Uterus (tissue), 4 donors: ENCODE measurements around the gene CFAP74. TPM values are rescaled to one million over a fixed set of nuclear protein-coding genes. Genes with fewer than 3 reads are reported as not detected.
"Not testable (repeated sequence)": the region's sequence is repeated elsewhere in the genome, so short reads cannot be mapped to it uniquely, and the experiment has no call there.

Experiments used
- DNase-seq, 2 donors: peaks; one replicate each; pipeline ENCODE4 v3.0.0-alpha.2; 2019 to 2020
- H3K27ac ChIP-seq, 2 donors: fragments of 200-600 bp; sonication (generic); 1 replicate in 1 of 2; 2 replicates in 1 of 2; pipeline ENCODE4 v1.5.1; 2016 to 2018
- H3K27me3 ChIP-seq, 2 donors: fragments of 200-600 bp; sonication (generic); one replicate each; pipeline ENCODE4 v1.5.1; 2018 to 2019; ENCODE audit warnings: control low read depth in 1 of 2
- H3K36me3 ChIP-seq, 2 donors: fragments of 200-600 bp; sonication (generic); one replicate each; pipeline ENCODE4 v1.5.1; 2019; ENCODE audit warnings: control low read depth in 1 of 2
- H3K4me1 ChIP-seq, 2 donors: fragments of 200-600 bp; sonication (generic); one replicate each; pipeline ENCODE4 v1.5.1; 2018 to 2019; ENCODE audit warnings: control low read depth in 1 of 2
- H3K4me3 ChIP-seq, 2 donors: fragments of 200-600 bp; sonication (generic); 1 replicate in 1 of 2; 2 replicates in 1 of 2; pipeline ENCODE4 v1.5.1; 2018 to 2019; ENCODE audit warnings: mild to moderate bottlenecking in 1 of 2
- H3K9me3 ChIP-seq, 2 donors: fragments of 200-600 bp; sonication (generic); one replicate each; pipeline ENCODE4 v1.5.1; 2019; ENCODE audit warnings: control low read depth in 1 of 2
- POLR2A ChIP-seq, 2 donors: fragments of 450-650 bp; IDR thresholded peaks; one replicate each; pipeline ENCODE4 v1.6.1; 2016; ENCODE audit warnings: antibody characterized with exemption in 2 of 2, mild to moderate bottlenecking in 1 of 2, moderate library complexity in 1 of 2
- intact Hi-C: fragments of 100-400 bp; cut with DNase I; formaldehyde crosslinking; loops from one replicate; pipeline ENCODE4 v1.15.1; 2023; ENCODE audit warnings: low total_unique reads
- total RNA-seq, 4 donors: library from RNA; depleted of rRNA in 3 of 4; stranded (reverse); fragments of >200 nt in 3 of 4; gene quantifications; one replicate each; pipeline versions ENCODE4 v1.1.0 to v1.2.4, GENCODE V29; 2014 to 2023
- TF ChIP-seq, protein P1 (sequence below), 4 experiments: fragments of 200-600 bp in 2 of 4; fragments of 450-650 bp in 2 of 4; sonication (generic) in 2 of 4; IDR thresholded peaks; one replicate each; pipeline ENCODE4 v1.5.1; 2016 to 2019; ENCODE audit warnings: antibody characterized with exemption in 4 of 4, mild to moderate bottlenecking in 2 of 4, moderate library complexity in 1 of 4
- donor health status: DM: yes; HTN: yes; CAD: no.

CFAP74 gene
- total RNA-seq, 4 donors from 2014 or later = 0.64 to 1.0 TPM; not detected in 2

DNA sequence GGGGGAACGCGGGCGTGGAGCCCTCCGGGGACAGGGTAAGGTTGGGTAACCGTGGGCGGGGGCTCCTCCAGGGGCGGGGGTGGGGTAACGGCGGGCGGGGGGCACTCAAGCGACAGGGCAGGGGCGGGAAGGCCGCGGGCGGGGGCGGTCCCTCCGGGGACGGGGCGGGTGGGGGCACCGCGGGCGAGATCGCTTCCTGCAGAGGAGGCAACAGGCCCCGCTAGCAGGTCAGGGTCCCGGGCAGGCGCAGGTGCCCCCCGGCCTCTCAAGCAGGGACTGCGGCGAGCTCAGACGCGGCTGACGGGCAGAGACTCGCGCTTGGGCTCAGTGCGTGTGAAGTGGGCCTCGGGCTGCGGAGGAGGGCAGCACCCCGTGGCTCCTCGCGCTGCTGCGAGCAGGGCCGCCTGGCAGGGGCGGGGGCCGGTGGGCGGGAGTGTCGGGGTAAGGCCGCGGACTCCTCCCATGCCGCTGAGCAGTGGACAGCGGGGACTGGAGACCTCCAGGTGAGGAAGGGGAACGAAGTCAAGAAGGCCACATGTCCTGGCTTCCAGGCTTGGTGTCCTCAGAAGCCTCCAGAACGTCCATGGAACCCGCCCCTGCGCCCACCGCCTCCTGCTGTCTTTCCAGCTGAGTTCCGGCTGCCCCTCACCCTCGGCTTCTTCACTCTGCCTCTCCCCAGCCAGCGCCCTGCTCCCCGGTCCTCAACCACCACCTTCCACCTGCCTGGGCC lies 112.1 kb downstream of the CFAP74 start:
- H3K4me1 ChIP-seq = peaks cover 10 to 19% of the 10 kb centered on the region in 2 donors
- DNase-seq = peak; percentile 71 to 76
- intact Hi-C loops = no loop called here
- no peaks in the 10 kb centered on the region for H3K27me3 ChIP-seq
- H3K36me3 ChIP-seq = no peaks in the 10 kb centered on the region
- H3K9me3 ChIP-seq = no peaks in the 10 kb centered on the region
- peak overlapping the region; percentile 74 to 93 for H3K4me3 ChIP-seq
- peak overlapping the region; percentile 97 to 99 for H3K27ac ChIP-seq
- peak in 1 of 2 donors; percentile 22 for TF ChIP-seq POLR2A (IDR thresholded peaks at IDR 0.05)
- TF ChIP-seq, protein P1, sequence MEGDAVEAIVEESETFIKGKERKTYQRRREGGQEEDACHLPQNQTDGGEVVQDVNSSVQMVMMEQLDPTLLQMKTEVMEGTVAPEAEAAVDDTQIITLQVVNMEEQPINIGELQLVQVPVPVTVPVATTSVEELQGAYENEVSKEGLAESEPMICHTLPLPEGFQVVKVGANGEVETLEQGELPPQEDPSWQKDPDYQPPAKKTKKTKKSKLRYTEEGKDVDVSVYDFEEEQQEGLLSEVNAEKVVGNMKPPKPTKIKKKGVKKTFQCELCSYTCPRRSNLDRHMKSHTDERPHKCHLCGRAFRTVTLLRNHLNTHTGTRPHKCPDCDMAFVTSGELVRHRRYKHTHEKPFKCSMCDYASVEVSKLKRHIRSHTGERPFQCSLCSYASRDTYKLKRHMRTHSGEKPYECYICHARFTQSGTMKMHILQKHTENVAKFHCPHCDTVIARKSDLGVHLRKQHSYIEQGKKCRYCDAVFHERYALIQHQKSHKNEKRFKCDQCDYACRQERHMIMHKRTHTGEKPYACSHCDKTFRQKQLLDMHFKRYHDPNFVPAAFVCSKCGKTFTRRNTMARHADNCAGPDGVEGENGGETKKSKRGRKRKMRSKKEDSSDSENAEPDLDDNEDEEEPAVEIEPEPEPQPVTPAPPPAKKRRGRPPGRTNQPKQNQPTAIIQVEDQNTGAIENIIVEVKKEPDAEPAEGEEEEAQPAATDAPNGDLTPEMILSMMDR (IDR thresholded peaks at IDR 0.05) = no peak

DNA sequence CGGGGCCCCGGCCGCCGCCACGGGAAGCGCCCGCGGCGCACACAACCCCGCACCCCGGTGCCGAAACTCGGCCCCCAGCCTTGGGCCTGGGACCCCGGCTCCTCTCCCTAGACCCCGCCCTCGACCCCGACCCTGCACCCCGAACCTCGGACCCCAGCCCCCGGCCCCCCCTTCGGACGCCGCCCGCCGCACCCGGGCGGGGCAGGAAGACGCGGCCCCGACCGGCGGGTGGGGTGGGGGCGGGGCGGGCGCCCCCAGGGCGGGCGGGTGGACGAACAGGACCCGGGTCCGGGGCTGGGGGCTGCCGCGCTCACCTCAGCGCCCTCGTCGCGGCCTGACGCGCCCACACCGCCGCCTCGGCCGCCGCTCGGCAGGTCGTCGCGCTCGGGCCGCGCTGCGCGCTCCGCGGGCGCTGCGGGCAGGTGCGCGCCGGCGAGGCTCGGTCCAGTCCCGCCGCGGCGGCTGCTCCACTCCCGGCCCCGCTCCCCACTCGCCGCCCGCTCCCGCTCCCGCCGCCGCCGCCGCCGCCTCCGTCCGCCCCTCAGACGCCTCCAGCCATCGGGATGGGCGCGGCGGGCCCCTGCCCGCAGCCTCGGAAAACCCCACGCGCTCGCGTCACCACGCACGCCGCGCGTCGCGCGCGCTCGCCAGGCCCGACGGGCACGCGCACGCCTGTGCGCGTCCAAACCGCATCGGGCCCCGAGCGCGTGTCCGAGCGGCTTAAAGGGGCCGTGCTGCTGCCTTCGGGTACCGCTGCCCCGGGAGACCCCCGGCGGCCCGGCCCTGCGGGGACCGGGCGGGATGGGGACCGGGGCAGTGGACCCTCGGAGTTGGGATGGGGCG lies 112.9 kb downstream of the CFAP74 start, which contains the start of gene GNB1:
Gene GNB1 (minus strand): TSS at position 582 of the 843 bp plus-strand sequence. CDS start 65,634 bp downstream, outside the sequence.
- H3K27me3 ChIP-seq = no peaks in the 10 kb centered on the region
- peak; percentile 81 to 92 for DNase-seq
- H3K4me1 ChIP-seq = peaks cover 10 to 19% of the 10 kb centered on the region in 2 donors
- peak; percentile 70 to 94 for TF ChIP-seq POLR2A (IDR thresholded peaks at IDR 0.05)
- TF ChIP-seq, protein P1 (IDR thresholded peaks at IDR 0.05) = peak in 1 of 4 experiments; percentile 15
- H3K9me3 ChIP-seq = no peaks in the 10 kb centered on the region
- H3K4me3 ChIP-seq = peak within 1 kb of the TSS; percentile 74 to 93
- peak within 1 kb of the TSS; percentile 97 to 99 for H3K27ac ChIP-seq
- intact Hi-C loops = no loop called here
- H3K36me3 ChIP-seq = no peaks in the 10 kb centered on the region

DNA sequence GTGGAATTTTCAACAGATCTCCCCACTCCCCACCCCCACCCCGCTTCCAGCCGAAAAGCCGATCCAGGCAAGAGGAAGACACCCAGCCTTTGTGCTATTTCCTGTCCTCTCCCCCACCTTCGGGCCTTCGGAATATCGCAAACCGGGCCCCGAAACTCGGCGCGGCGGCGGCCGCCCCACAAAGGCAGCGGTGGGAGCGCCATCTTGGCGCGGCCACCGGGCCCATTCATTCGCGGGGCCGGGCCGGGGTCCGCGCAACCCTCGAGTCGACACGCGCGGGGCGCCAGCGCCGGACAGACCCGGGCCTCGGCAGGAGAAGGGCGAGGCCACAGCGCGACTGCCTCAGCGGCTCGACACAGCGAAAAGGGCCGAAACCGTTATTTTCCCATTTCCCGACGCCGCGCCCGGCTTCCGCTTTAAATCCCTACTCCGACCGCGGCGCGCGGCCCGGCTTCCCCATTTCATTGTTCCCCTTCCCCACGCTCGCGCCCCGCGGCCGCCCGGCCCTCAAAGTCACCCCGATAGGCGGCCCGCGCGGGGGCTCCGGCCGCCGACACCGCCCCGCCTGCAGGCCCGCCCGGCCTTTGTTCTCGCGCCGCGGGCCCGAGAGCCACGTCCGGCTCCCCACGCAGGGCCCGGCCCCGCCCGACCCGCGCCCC lies 113.6 kb downstream of the CFAP74 start:
- no peak for DNase-seq
- H3K27me3 ChIP-seq = no peaks in the 10 kb centered on the region
- peak in 1 of 2 donors; percentile 13 for TF ChIP-seq POLR2A (IDR thresholded peaks at IDR 0.05)
- TF ChIP-seq, protein P1 (IDR thresholded peaks at IDR 0.05) = no peak
- H3K4me3 ChIP-seq = peak overlapping the region; percentile 74 to 93
- no peaks in the 10 kb centered on the region for H3K9me3 ChIP-seq
- intact Hi-C loops = no loop called here
- peaks cover 8 to 18% of the 10 kb centered on the region in 2 donors for H3K4me1 ChIP-seq
- peak overlapping the region; percentile 97 to 99 for H3K27ac ChIP-seq
- H3K36me3 ChIP-seq = no peaks in the 10 kb centered on the region

DNA sequence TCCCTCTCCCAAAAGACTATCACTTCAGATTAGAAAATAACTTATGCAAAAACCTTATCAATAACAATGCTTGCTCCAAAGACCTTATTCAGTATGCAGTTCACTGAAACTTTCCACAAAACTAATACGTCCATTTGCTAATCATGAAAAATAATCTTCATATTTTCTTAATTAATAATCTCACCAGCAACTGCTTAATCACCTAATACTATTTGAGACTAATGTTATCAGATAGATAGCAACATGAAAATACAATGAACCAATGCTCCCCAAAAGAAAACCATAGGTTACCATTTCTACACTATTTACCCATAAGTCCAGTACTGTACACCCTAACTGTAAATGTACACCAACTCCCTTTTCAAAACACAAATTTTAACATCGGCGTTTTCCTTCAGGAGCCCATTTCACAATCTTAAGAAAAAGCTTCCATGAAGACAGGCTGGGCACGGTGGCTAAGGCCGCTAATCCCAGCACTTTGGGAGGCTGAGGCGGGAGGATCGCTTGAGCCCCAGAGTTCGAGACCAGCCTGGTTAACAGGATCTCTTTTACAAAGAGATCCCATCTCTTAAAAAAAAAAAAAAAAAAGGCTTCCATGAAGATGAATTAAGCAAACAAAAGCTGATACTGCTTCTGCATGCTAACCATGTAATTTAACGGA lies 114.4 kb downstream of the CFAP74 start:
- no peaks in the 10 kb centered on the region for H3K27me3 ChIP-seq
- intact Hi-C loops = no loop called here
- H3K9me3 ChIP-seq = no peaks in the 10 kb centered on the region
- peaks cover 5 to 10% of the 10 kb centered on the region in 2 donors for H3K4me1 ChIP-seq
- TF ChIP-seq POLR2A (IDR thresholded peaks at IDR 0.05) = no peak
- TF ChIP-seq, protein P1 (IDR thresholded peaks at IDR 0.05) = no peak
- peak overlapping the region; percentile 97 to 99 for H3K27ac ChIP-seq
- peak overlapping the region; percentile 74 to 93 for H3K4me3 ChIP-seq
- H3K36me3 ChIP-seq = no peaks in the 10 kb centered on the region
- DNase-seq = no peak

DNA sequence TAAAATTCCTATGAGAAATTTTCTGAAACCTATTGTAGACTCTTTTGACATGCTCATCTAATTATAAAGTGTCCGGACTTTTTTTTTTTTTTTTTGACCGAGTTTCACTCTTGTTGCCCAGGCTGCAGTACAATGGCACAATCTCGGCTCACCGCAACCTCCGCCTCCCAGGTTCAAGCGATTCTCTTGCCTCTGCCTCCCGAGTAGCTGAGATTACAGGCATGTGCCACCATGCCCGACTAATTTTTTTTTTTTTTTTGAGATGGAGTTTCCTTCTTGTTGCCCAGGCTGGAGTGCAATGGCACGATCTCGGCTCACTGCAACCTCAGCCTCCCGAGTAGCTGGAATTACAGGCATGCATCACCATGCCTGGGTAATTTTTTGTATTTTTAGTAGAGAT lies 119.7 kb downstream of the CFAP74 start:
- peaks cover 5 to 10% of the 10 kb centered on the region in 2 donors for H3K4me1 ChIP-seq
- H3K36me3 ChIP-seq, intact Hi-C loops, H3K4me3 ChIP-seq, H3K27ac ChIP-seq, H3K9me3 ChIP-seq, DNase-seq, H3K27me3 ChIP-seq: not testable (repeated sequence)
